ENCODE results near the gene HOPX.
A peak's percentile ranks its signal among the peaks of the same experiment; 100 is the strongest.
"Not testable (repeated sequence)": the region's sequence is repeated elsewhere in the genome, so short reads cannot be mapped to it uniquely, and the experiment has no call there.

HOPX gene, protein sequence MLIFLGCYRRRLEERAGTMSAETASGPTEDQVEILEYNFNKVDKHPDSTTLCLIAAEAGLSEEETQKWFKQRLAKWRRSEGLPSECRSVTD

DNA sequence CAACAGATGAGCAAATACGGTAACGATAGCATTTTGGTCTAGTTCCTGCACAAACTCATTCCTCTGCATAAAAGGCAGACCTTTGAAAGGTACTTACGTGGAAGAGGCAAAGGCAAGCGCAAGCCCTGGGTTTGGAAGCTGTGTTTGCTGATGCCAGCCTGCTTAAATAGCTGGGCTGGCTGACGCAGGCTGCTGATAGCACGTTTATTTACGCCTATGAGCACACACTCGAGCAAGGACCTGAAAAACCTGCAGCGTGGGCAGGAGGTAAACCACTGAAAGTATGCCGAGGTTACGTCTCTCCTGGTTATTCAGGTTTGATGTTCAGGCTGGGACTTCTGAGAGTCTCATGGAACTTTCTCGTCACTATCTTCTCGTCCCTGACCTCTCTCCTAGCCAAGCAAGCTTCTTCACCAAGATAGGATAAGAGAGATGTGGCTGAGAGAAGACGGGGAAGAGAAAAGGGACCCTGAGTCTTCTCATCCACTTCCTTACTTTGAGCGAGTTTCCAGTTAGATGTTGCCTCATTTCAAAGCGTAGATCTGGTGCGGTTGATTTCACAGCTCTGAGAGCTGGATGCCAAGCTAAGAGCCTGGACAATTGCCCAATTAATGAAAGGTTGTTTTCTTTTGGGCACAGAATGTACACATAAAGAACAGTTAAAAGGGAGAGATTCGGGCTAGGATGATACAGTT lies at the start of gene HOPX:
Gene HOPX, minus strand, starts transcription at position 139 of the 695 bp plus-strand sequence. CDS start 23,480 bp downstream, outside the sequence.
- DNase-seq = peak; percentile 59

DNA sequence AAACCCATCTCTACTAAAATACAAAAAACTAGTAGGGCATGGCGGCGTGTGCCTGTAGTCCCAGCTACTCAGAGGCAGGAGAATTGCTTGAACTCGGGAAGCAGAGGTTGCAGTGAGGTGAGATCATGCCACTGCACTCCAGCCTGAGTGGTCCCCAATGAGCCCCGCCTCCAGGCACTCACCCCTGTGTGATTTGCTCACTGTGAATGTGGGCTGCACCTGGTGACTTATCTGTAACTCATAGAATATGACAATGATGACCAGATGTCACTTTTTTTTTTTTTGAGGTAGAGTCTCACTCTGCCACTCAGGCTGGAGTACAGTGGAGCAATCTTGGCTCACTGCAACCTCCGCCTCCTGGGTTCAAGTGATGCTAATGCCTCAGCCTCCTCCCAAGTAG lies 49.0 kb upstream of the HOPX start:
- DNase-seq = no peak

DNA sequence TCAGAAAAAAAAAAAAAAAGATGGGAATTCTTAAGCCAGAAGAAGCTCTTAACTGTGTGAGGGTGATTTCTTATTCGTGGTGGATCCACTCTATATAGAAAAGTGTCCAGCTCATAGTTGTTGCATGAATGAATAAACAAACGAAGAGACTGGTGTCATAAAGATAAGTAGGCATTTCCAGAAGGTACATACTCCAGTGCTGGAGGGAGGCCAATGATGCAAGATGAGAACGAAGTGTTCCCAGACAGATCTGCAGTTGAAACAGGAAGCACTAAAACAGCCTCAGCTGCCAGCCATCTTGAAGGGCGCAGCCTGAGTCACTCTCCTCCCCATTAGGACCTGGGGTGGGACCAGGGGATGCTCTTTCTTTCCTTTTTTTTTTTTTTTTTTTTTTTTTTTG lies 47.4 kb upstream of the HOPX start:
- DNase-seq = peak; percentile 31

DNA sequence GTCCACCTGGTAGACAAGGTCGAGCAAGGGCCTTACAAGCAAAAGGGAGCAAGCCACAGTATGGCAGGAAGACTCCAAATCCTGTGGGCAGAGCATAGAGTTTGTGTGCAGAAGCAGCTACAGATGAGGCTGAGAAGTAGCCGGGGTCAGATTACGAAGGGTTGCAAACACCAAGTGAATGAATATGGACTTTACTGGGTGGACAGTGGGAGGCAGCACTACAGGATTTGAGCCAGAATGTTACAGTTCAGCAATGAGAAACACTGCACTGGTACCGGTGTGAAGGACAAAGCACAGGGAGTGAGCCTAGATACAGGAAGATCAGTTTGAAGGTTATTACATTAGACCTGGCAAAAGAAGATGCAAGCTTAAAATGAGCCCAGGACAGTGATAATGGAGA lies 46.1 kb upstream of the HOPX start:
- DNase-seq = no peak

DNA sequence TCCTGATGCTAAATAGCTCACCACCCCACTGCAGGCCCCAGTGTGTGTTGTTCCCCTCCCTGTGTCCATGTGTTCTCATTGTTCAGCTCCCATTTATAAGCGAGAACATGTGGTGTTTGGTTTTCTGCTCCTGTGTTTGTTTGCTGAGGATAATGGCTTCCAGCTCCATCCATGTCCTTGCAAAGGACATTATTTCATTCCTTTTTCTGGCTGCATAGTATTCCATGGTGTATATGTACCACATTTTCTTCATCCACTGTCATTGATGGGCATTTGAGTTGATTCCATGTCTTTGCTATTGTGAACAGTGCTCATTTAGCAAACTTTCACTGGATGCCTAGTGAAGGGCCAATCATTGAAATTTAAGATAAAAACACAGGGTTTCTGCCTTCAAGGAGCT lies 45.5 kb upstream of the HOPX start:
- DNase-seq = not testable (repeated sequence)

DNA sequence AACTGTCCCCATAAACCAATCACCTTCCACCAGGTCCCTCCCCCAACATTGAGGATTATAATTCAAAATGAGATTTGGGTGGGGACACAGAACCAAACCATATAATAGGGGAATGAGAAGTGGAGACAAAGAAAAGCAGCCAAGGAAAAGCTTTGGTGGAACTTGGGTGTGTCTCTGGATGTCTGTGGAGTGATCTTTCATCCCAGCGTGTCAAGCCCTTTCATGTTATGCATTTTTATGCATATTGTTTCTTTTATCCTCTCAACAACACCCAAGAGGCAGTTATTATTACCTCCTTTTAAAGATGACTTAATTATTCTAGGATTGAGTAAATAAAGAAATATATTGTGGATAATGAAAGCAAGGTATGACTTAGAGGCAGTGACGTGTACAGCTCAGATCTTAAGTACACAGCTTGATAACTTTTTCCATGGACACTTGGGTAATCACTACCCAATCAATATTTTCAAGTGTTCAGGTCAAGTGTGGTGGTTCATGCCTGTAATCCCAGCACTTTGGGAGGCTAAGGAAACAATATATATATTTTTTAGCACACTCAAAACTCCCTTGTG lies 42.6 kb upstream of the HOPX start:
- no peak for DNase-seq

DNA sequence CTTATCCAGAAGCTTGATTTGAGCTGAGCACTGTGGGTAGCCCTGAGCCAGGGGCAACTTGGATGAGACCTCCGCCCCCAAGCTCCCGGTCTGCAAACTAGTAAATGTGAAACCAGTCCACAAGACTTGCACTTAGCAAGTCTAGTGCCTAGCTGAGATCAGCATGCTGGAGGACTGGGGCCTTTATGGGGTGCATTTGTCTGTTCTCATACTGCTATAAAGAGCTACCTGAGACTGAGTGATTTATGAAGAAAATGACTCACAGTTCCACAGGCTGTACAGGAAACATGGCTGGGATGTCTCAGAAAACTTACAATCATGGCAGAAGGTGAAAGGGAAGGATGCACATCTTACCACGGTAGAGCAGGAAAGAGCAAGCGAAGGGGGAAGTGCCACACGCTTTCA lies 42.1 kb upstream of the HOPX start:
- DNase-seq = no peak

DNA sequence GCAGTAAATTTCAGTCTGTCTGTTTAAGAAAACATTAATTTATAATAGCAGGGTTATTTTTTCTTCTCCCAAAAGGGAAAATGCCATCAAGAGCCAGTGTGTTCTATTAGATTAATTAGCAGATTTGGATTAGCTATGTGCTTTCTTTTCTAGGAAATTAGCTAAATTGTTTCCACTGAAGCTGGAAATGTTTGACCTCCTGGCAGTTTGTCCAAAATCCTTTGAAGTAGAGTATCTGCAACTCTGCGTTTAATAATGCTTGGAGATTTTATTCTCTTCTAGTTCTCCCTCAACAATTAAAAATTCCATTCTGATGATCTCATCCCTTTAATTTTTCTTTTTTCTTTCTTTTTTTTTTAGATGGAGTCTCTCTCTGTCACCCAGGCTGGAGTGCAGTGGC lies 27.1 kb upstream of the HOPX start:
- no peak for DNase-seq

DNA sequence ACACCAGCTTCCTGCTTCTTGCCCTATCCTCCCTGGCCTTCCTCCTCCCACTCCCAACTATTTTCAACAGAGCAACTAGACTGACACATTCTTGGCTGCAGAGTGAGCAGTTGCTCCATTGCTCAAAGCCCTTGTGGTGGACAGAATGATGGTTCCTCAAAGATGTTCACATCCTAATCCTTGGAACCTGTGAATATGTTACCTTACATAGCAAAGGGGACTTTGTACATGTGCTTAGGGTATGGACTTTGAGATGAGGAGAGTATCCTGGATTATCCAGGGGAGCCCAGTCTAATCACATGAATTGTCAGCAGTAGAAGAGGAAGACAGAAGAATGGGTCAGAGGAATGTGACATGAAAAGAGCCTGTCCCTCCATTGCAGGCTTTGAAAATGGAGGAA lies 24.9 kb upstream of the HOPX start:
- DNase-seq = no peak

DNA sequence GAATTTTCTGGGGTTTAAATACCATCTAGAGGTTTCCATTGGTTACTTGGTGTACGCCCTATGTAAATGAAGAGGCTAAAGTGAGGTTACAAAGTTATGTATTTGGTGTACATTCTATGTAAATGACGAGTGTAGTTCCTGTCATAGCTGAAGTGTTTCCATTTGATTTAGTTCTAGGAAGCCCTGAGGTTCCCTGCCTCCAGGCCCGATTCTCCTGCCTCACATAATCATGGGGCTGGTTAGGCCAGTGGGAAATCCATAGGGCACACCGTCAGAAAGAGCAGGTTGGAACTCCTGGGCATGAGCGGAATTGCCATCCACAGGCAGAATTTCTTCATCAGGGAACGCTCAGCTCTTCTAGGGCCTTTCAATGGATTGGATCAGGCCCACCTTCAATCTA lies 24.2 kb upstream of the HOPX start:
- no peak for DNase-seq

DNA sequence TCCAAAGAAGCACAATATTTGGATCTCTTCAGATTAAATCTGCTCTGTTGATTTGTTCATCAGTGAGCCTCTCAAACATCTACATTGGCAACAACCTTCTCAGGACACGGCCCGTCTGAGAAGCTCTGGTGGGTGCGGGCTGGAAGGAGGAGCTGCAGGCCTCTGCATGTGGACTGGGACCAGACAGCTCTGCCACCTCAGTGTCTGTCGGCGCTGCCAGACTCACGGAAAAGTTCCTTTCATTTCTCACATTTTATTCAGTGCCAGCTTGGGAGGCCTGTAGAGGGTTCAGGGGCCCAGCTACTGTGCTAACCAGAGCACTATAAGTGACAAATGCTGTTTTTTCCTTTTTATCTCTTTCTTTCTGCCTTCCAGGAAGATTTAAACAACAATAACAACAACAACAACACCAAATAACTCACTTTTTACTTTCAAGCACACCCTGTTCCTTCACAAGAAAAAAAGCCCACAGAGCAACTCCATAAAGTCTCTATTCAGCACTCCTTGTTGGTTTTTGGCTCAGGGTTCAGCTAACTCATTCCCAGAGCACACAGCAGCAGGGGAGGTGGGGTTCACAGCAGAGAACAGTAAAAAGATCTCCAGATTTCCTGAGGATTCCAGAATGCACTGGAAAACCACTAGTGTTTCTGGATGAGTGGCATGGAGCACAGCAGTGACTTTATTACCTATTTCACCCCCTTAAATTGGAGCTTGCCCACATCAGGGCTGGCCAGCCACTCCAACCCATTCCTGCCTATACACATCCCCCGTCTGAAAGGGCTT lies 23.2 kb upstream of the HOPX start:
- DNase-seq = no peak

DNA sequence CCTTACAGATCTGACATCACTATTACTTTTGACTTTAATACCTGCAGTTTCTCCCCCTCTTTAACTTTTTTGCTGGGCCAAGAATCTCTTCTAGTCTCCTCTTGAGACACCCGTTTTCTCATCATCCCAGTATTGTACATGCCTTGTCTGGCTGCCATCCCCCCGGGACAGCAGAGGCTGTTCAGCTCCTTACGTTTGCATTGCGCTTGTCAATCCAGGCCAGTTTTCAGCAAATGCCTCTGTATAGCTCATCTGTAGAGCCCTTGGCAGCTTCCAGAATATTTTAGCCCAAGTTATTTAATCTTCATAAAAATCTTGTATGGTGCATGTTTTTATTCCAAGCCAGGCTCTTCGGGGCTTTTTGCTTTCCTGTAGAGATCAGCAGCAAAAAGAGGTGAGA lies 22.3 kb upstream of the HOPX start:
- DNase-seq = no peak

DNA sequence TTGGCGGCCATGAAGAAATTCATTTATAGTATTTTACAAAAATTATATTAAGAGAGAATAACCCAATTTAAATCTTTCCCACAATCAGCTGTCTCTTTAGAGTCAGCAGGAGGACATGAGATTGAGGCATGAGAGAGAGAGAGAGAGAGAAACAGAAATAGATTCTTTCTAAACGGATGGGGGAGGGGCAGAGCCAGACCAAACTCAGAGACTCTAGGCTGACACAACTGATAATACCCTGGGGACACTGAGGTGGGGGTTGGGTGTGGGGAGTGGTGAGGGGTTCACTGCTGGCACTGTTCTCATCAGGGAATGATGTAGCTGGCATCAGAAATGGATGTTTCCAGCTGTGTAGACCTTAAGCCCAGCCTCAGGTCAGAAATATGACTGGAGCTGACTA lies 20.5 kb upstream of the HOPX start:
- DNase-seq = no peak

DNA sequence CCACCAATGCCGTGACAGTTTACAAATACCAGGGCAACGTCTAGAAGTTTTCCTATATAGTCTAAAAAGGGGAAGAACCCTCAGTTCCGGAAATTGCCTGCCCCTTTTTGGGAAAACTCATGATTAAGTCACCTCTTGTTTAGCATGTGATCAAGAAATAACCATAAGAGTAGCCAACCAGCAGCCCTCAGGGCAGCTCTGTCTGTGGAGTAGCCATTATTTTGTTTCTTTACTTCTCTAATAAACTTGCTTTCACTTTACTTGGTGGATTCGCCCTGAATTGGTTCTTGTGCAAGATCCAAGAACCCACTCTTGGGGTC lies 20.0 kb upstream of the HOPX start:
- no peak for DNase-seq

DNA sequence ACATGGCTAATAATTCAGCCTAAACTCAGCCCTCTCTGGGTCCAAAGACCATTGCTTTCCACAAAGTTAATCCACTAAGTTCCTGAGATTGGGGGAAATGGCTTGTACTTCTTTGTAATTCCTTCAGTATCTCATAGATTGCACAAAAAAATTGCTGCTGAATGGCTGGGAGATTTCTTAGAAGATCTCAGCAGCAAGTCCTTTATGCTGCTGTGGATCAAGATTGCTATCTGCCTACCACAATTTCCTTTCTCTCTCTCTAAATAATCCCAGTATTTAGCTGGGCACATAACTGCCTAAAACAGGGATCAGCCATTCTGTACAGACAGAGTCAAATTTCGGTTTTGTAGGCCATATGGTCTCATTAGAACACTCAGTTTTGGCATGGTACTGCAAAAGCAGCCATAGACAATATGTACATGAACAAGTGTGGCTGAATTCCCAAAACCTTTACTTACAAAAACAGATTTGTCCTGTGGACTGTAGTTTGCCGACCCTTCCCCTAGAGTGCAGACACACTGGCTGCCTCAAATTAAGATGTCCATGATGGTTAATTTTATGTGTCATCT lies 18.5 kb upstream of the HOPX start:
- DNase-seq = no peak

DNA sequence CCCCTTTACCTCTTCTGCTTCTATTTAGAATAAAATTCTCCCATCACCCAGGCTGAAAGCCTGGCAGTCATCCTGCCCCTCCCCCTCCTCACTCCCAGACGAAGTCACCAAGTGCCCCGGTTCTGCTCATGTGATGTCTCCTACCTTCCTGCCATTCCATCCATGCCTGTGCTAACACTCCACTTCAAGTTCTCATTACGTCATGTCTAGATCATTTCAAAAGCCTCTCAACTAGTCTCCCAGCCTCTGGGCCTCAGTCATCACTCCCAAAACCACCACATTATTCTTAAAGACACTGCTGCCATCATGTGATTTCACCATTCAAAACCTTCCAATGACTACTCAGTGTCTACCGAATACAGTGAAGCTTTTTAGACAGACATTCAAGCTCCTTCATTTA lies 17.2 kb upstream of the HOPX start:
- no peak for DNase-seq

DNA sequence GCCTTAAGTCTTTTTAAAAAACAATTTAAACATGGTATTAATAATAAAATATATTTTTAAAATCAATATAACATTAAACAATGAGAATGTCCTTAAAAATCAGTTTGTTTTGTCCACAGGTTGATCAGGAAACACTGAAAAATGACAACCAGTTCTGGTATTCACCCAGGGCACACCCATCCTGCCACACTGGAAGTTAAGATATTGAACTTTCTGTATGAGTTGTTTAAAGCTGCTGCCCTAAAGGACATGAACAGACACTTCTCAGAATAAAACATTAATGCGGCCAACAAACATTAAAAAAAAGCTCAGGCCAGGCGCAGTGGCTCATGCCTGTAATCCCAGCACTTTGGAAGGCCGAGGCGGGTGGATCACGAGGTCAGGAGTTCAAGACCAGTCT lies 15.0 kb upstream of the HOPX start:
- DNase-seq = no peak

DNA sequence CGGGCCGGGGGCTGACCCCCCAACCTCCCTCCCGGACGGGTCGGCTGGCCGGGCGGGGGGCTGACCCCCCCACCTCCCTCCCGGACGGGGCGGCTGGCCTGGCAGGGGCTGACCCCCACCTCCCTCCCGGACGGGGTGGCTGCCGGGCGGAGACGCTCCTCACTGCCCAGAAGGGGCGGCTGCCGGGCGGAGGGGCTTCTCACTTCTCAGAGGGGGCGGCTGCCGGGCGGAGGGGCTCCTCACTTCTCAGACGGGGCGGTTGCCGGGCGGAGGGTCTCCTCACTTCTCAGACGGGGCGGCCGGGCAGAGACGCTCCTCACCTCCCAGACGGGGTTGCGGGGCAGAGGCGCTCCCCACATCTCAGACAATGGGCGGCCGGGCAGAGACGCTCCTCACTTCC lies 12.4 kb upstream of the HOPX start:
- not testable (repeated sequence) for DNase-seq

DNA sequence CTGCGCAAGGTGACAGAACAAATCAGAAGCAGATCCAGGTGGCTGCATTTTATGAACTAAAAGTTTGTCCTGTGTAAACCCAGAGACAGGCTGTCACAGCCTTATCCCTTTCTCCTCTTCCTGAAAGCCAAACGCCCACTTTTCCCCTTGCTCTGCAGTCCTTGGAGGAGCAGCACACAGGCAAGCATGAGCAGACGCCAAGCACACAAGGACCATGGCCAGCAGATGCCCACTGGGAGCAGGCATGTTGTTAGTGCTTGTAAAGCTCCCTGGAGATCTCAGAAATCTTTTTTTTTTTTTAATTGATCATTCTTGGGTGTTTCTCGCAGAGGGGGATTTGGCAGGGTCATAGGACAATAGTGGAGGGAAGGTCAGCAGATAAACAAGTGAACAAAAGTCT lies 11.5 kb upstream of the HOPX start:
- DNase-seq = no peak

DNA sequence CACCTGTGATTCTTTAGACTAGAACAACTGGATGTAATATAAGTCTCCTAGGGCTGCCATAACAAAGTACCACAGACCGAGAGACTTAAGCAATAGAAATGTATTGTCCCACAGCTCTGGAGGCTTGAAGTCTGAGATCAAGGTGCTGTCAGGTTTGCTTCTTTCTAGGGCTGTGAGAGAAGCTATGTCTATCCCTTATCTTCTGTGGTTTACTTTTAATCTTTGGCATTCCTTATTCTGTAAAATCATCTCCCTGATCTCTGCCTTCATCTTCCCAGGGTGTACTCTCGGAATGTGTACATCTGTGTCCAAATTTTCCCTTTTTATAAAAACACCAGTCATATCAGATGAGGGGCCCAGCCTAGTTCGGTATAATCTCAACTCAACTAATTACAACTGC lies 10.3 kb upstream of the HOPX start:
- no peak for DNase-seq

DNA sequence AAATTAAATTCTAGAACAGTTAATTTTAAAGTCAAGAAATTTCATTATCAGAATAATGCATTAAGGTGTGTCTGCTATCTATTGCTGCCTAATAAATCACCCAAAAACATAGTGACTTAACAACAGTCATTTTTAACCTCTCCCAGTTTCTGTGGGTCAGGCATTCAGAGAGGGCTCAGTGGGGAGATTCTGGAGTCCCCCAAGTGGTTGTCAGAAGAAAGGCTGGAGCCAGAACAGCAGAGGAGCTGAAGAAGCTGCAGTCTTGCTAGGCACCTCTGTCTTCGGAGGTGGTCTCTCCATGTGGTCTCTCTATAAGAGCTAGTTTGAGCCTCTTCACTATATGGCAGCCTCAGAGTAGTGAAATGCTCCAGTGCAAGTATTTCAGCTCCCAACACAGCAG lies 9.3 kb upstream of the HOPX start:
- DNase-seq = no peak

DNA sequence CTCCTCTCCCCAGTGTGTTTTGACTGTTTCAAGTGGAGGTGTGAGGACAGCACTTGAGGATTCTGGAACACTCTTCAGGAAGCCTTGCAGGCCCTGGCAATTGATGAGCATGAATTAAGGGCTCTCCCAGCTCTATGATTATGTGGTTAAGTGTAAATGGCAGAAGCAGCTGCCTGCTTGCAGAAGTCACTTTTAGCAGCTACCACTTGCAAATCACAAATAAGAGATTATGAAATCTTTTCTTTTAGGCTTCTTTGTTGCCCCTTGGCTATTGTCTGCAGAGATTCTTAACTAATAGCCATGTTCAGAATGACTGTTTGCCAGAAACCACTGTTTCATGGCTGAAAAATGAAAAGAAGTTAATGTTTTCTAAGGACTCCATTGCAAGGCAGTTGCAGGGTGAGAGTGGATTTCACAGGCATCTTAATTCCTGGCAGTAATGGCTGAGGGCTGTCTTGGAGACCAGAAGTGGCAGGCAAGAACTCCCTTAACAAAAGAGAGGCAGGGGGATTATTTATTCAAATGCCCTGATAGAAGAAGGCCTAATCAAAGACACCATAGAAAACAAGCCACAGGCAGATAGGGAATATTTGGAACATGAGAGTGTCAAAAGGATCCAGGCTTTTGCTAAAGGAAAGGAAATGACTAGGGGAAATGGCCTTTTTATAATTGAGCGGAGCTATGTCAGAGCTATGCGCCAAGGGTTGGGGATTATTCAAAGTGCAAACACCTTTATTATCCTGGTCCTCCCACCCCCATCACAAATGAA lies 8.3 kb upstream of the HOPX start:
- no peak for DNase-seq

DNA sequence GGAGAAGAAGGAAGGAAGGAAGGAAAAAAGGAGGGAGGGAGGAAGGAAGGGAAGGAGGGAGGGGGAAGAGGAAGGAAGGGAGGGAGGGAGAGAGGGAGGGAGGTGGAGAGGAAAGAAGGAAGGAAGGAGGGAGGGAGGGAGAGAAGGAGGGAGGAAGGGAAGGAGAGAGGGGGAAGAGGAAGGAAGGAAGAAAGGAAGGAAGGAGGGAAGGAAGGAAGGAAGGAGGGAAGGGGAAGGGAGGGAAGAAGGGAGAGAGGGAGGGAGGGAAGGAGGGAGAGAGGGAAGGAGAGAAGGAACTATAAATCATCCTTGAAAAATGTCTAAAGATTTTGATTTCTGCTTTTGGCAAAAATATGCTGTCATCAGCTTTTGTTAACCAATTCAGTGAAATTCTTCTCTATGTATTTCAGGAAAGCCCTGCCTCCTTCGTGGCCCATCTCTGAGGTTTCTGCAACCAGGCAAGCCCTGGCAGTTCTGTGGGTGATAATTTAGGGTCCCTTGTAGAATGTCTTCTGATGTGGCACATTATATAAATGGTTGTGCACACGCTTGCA lies 7.1 kb upstream of the HOPX start:
- no peak for DNase-seq
